C4-2B (cell line): ENCODE data around the gene PHLPP1.

ENCODE experiments used
- ZFX ChIP-seq: fragments of 450-650 bp; IDR thresholded peaks from 2 replicates; pipeline ENCODE4 v1.6.1; 2017
- TF ChIP-seq, protein P1 (sequence below): fragments of 450-650 bp; conservative IDR thresholded peaks from 2 replicates; pipeline ENCODE4 v1.5.1; 2017; ENCODE audit warnings: mild to moderate bottlenecking

DNA sequence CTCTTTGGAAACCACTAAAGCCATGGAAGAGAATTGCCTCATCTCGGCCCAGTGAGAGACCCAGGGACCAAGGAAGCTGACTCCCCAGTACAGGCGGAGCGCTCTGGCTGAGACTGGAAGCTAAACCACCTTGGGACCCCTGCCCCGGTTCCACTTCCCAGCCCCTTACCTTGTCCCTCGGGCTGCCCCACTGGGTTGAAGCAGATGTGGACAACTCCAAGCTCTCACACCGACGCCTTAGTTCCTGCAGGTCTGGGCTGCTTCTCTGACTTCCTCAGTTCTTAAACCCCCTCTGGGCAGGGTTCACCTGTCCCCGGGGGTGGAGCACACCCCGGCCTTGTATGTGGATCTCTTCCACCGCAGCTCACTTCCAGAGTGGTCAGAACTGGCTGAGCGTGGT lies 266.2 kb downstream of the PHLPP1 start:
- TF ChIP-seq, protein P1, sequence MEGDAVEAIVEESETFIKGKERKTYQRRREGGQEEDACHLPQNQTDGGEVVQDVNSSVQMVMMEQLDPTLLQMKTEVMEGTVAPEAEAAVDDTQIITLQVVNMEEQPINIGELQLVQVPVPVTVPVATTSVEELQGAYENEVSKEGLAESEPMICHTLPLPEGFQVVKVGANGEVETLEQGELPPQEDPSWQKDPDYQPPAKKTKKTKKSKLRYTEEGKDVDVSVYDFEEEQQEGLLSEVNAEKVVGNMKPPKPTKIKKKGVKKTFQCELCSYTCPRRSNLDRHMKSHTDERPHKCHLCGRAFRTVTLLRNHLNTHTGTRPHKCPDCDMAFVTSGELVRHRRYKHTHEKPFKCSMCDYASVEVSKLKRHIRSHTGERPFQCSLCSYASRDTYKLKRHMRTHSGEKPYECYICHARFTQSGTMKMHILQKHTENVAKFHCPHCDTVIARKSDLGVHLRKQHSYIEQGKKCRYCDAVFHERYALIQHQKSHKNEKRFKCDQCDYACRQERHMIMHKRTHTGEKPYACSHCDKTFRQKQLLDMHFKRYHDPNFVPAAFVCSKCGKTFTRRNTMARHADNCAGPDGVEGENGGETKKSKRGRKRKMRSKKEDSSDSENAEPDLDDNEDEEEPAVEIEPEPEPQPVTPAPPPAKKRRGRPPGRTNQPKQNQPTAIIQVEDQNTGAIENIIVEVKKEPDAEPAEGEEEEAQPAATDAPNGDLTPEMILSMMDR: no peak
- TF ChIP-seq ZFX: no peak
